Glutamatergic neuron (in vitro differentiated cells): ENCODE data around the gene MANEAL. TPM values are rescaled to one million over a fixed set of nuclear protein-coding genes. Genes with fewer than 3 reads are reported as not detected.

Experiments
- DNase-seq: peaks from one replicate; pipeline ENCODE4 v3.0.0; 2022
- H3K27ac Mint-ChIP-seq: one replicate; pipeline ENCODE4 v1.8.0; 2020; ENCODE audit warnings: mild to moderate bottlenecking, mixed read lengths, inconsistent platforms; ENCODE audit not compliant: unreplicated experiment
- H3K27me3 Mint-ChIP-seq: one replicate; pipeline ENCODE4 v1.8.0; 2020; ENCODE audit warnings: mild to moderate bottlenecking, moderate library complexity, mixed read lengths, inconsistent platforms; ENCODE audit not compliant: unreplicated experiment
- H3K36me3 Mint-ChIP-seq: one replicate; pipeline ENCODE4 v1.8.0; 2020; ENCODE audit warnings: mild to moderate bottlenecking, mixed read lengths, inconsistent platforms; ENCODE audit not compliant: unreplicated experiment
- H3K4me1 Mint-ChIP-seq: one replicate; pipeline ENCODE4 v1.8.0; 2020; ENCODE audit warnings: mild to moderate bottlenecking, low read depth, mixed read lengths, inconsistent platforms; ENCODE audit not compliant: unreplicated experiment
- H3K4me3 Mint-ChIP-seq: one replicate; pipeline ENCODE4 v1.8.0; 2020; ENCODE audit warnings: mild to moderate bottlenecking, mixed read lengths, inconsistent platforms; ENCODE audit not compliant: unreplicated experiment
- H3K9me3 Mint-ChIP-seq: one replicate; pipeline ENCODE4 v1.8.0; 2020; ENCODE audit warnings: mild to moderate bottlenecking, moderate library complexity, mixed read lengths, inconsistent platforms; ENCODE audit not compliant: unreplicated experiment
- CTCF ChIP-seq: fragments of 200-600 bp; sonication (generic); IDR thresholded peaks from one replicate; pipeline ENCODE4 v1.5.0; 2021; ENCODE audit not compliant: partially characterized antibody, unreplicated experiment
- total RNA-seq: library from RNA; stranded (reverse); fragmentation: NEBNext Ultra II Directional; extraction: Animal tissue kit (Norgen Biotek cat#: 25700); gene quantifications from one replicate; pipeline ENCODE4 v1.2.1, GENCODE V29; 2021; ENCODE audit not compliant: unreplicated experiment

The MANEAL gene
- total RNA-seq, 1 donor from 2014 or later = 112 TPM

- no peaks in the 10 kb centered on the region for H3K9me3 Mint-ChIP-seq
- TF ChIP-seq CTCF = no peak
- no peak overlapping the region for H3K27ac Mint-ChIP-seq
- H3K27me3 Mint-ChIP-seq = peaks cover 4% of the 10 kb centered on the region
- H3K4me3 Mint-ChIP-seq = no peak overlapping the region
- no peak for DNase-seq
- H3K4me1 Mint-ChIP-seq = no peaks in the 10 kb centered on the region
- H3K36me3 Mint-ChIP-seq = no peaks in the 10 kb centered on the region
Observed at GRCh38 chr1:37841652-37842051, 48.0 kb downstream of the MANEAL start.

- Mint-ChIP-seq H3K27me3 (peaks cover 4% of the 10 kb centered on the region), H3K4me1 (no peaks in the 10 kb centered on the region), H3K4me3 (no peak overlapping the region), H3K9me3 (no peaks in the 10 kb centered on the region), H3K27ac (no peak overlapping the region), H3K36me3 (no peaks in the 10 kb centered on the region)
- DNase-seq = no peak
- TF ChIP-seq CTCF = no peak
Observed at GRCh38 chr1:37844536-37844935, 50.9 kb downstream of the MANEAL start.

GRCh38 chr1:37845049-37845646, 51.5 kb downstream of the MANEAL start:
- Mint-ChIP-seq H3K4me1 (no peaks in the 10 kb centered on the region), H3K27ac (no peak overlapping the region), H3K9me3 (no peaks in the 10 kb centered on the region), H3K36me3 (no peaks in the 10 kb centered on the region), H3K4me3 (no peak overlapping the region), H3K27me3 (peaks cover 1% of the 10 kb centered on the region)
- DNase-seq = no peak
- no peak for TF ChIP-seq CTCF

GRCh38 chr1:37845786-37846185, 52.1 kb downstream of the MANEAL start:
- no peaks in the 10 kb centered on the region for H3K9me3 Mint-ChIP-seq
- no peaks in the 10 kb centered on the region for H3K4me1 Mint-ChIP-seq
- peaks cover 1% of the 10 kb centered on the region for H3K27me3 Mint-ChIP-seq
- no peaks in the 10 kb centered on the region for H3K36me3 Mint-ChIP-seq
- H3K4me3 Mint-ChIP-seq = no peak overlapping the region
- no peak overlapping the region for H3K27ac Mint-ChIP-seq
- TF ChIP-seq CTCF = no peak
- DNase-seq = no peak

- no peak for DNase-seq
- Mint-ChIP-seq H3K4me3 (no peak overlapping the region), H3K27ac (no peak overlapping the region), H3K27me3 (peaks cover 1% of the 10 kb centered on the region), H3K36me3 (no peaks in the 10 kb centered on the region), H3K9me3 (no peaks in the 10 kb centered on the region), H3K4me1 (no peaks in the 10 kb centered on the region)
- TF ChIP-seq CTCF = no peak
Observed at GRCh38 chr1:37846647-37847339, 53.1 kb downstream of the MANEAL start.
